ENCODE results near the gene RMDN2.
A peak's percentile ranks its signal among the peaks of the same experiment; 100 is the strongest.
"Not testable (repeated sequence)": the region's sequence is repeated elsewhere in the genome, so short reads cannot be mapped to it uniquely, and the experiment has no call there.

The RMDN2 gene

DNA sequence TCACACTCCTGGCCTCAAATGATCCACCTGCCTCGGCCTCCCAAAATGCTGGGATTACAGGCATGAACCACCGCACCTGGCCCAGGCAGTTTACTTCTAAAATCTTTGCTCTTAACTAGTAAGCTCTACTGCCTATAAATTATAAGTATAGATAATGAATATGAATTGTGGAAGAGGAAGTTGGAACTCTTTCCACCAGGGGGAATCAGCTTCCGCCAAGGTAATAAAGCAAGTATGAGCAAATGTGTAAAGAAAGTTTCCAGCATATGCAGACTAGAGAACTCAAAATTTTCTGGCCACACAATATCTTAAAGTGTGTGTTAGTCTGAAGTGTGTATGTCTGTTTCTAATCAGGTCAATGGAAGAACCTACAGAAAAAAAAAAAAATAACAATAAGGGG lies 68.1 kb downstream of the RMDN2 start:
- H3K4me3 ChIP-seq (ENCODE audit: low read depth, low read length) = no peak overlapping the region
- peak; percentile 73 for DNase-seq (ENCODE audit: low read depth)
- TF ChIP-seq, protein P1, sequence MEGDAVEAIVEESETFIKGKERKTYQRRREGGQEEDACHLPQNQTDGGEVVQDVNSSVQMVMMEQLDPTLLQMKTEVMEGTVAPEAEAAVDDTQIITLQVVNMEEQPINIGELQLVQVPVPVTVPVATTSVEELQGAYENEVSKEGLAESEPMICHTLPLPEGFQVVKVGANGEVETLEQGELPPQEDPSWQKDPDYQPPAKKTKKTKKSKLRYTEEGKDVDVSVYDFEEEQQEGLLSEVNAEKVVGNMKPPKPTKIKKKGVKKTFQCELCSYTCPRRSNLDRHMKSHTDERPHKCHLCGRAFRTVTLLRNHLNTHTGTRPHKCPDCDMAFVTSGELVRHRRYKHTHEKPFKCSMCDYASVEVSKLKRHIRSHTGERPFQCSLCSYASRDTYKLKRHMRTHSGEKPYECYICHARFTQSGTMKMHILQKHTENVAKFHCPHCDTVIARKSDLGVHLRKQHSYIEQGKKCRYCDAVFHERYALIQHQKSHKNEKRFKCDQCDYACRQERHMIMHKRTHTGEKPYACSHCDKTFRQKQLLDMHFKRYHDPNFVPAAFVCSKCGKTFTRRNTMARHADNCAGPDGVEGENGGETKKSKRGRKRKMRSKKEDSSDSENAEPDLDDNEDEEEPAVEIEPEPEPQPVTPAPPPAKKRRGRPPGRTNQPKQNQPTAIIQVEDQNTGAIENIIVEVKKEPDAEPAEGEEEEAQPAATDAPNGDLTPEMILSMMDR (conservative IDR thresholded peaks at IDR 0.05; ENCODE audit: low read depth, low read length) = peak; percentile 58

DNA sequence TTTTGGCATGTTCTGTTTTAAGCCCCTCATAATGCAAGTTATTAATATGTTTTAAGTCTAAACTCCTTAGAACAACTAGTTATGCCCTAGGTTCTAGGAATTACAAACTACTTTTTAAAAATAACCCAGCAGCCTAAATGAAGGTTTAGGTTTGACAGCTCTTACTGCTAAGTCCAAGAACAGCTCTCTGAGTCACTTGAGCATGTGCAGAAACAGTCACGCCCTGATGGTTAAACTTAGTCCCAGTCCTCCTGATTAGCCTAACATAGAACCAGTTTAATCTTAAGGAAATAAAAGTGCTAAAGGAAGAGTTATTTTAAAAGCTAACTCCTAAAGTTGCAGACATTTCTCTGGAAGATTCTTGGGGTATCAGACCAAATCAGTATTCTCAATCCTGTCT lies 72.5 kb downstream of the RMDN2 start:
- TF ChIP-seq, protein P1 (conservative IDR thresholded peaks at IDR 0.05; ENCODE audit: low read depth, low read length) = no peak
- no peak overlapping the region for H3K4me3 ChIP-seq (ENCODE audit: low read depth, low read length)
- no peak for DNase-seq (ENCODE audit: low read depth)

DNA sequence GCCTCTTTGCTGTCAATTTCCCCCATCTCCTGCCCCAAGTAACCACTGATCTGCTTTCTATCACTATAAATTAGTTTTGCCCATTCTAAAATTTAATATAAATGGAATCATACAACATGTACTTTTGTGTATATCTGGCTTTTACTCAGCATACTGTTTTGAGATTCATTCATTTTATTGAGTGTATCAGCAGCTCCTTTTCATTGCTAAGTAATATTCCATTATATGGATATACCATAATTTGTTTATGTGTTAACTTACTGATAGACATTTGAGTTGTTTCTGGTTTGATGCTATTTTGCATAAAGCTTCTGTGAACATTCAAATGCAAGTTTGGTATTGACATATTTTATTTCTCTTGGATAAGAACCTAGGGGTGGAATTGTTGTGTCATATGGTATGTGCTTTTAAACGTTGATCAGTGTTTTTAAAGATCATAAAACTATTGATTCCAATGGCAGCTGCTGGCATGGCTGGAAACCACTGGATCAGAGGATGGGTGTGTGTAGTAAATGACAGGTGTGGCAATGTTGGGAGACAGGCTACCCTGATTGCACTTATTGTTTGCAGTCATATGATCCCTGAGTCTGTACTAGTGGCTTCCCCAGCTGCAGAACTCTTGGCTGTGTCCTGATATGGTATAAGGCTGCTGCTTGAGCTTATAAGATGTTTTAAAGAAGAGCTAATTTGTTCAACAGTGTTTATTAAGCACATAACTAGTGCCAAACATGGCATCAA lies 75.6 kb downstream of the RMDN2 start:
- no peak overlapping the region for H3K4me3 ChIP-seq (ENCODE audit: low read depth, low read length)
- TF ChIP-seq, protein P1 (conservative IDR thresholded peaks at IDR 0.05; ENCODE audit: low read depth, low read length) = no peak
- DNase-seq (ENCODE audit: low read depth) = no peak

DNA sequence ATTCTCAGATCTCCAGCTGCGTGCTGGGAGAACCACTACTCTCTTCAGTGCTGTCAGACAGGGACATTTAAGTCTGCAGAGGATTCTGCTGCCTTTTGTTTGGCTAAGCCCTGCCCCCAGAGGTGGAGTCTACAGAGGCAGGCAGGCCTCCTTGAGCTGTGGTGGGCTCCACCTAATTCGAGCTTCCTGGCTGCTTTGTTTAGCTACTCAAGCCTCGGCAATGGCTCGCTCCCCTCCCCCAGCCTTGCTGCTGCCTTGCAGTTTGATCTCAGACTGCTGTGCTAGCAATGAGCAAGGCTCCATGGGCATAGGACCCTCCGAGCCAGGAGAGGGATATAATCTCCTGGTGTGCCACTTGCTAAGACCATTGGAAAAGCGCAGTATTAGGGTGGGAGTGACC lies 85.1 kb downstream of the RMDN2 start:
- not testable (repeated sequence) for DNase-seq (ENCODE audit: low read depth)

DNA sequence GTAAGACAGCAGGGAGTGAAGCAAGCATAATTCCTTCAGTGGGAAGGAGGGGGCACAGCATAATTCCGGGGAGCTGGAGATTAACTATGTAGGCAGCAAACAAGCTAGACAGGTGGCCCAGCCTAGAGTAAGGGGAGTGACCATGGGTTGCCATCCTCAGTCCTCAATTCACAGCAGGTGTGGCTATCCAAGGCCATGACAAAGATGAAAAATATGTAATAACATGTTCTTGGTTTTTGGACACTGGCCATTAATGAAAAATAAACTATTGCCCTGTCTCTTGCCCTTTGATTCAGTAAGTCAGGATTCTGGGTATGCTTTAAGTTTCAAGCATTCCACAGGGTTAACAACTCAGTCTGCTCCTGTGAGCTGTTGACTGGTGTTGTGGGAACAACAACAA lies 85.9 kb downstream of the RMDN2 start:
- no peak overlapping the region for H3K4me3 ChIP-seq (ENCODE audit: low read depth, low read length)
- TF ChIP-seq, protein P1 (conservative IDR thresholded peaks at IDR 0.05; ENCODE audit: low read depth, low read length) = no peak
- DNase-seq (ENCODE audit: low read depth) = peak; percentile 49

More for the DNA sequence above, 85.1 kb downstream of the RMDN2 start:
- H3K4me3 ChIP-seq (ENCODE audit: low read depth, low read length) = not testable (repeated sequence)

DNA sequence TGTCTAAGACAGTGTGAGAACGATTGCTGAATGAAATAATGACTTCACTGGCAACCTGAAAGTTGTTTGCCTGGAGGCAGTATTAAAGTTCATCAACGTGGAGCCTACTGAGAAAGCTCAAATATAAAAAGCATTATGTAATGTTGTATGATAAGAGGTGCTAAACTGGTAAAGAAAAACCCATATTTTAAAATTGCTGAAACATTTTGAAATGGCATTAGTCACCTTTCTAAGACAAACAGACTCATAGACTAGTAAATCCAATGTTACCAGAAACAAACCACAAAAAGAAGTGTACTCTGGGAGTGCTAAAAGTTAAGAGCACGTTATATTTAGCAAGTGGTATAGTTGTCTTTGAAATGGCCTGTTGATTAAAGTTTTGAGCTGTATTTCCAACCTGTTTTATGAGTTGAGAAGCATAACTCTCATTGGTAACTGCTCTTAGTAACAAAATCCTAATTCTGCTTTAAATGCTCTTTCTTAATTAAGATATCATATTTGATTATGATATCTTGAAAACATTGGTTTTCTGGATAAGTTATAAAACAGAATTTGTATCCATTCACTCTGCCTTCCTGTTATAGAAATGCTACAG lies 88.2 kb downstream of the RMDN2 start:
- TF ChIP-seq, protein P1 (conservative IDR thresholded peaks at IDR 0.05; ENCODE audit: low read depth, low read length) = no peak
- DNase-seq (ENCODE audit: low read depth) = peak; percentile 61
- no peak overlapping the region for H3K4me3 ChIP-seq (ENCODE audit: low read depth, low read length)

DNA sequence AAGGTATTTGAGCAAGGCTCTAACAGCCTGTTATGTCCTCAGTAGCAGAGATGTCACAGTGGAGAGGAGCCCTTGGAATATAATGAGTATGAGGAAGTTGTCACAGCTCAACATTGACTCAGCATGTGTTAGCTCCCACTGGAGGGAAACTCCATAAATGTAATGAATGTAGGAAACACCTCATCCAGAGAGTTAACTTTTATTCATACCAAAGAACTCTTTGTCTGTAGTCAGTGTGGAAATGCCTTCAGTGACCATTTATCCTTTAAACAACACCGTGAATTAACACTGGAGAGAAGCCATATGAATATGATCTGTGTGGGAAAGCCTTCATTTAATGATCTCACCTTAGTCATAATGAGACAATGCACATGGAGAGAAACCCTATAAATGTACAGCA lies 91.1 kb downstream of the RMDN2 start:
- TF ChIP-seq, protein P1 (conservative IDR thresholded peaks at IDR 0.05; ENCODE audit: low read depth, low read length) = no peak
- no peak overlapping the region for H3K4me3 ChIP-seq (ENCODE audit: low read depth, low read length)
- no peak for DNase-seq (ENCODE audit: low read depth)
